H9 (cell line): ENCODE results near the gene RNU1-4. TPM values are rescaled to one million over a fixed set of nuclear protein-coding genes. Genes with fewer than 3 reads are reported as not detected.
"Not testable (repeated sequence)": the region's sequence is repeated elsewhere in the genome, so short reads cannot be mapped to it uniquely, and the experiment has no call there.

ENCODE experiments used
- DNase-seq: peaks from one replicate; pipeline ENCODE4 v3.0.0-alpha.2; 2017
- H2AFZ ChIP-seq: one replicate; pipeline ENCODE4 v1.6.1; 2013; ENCODE audit warnings: mild to moderate bottlenecking, low read length, control low read depth, moderate library complexity
- H2AK5ac ChIP-seq: 2 replicates; pipeline ENCODE4 v1.6.1; 2013; ENCODE audit warnings: low read length, control low read depth, mixed read lengths; ENCODE audit not compliant: insufficient read length
- H2BK120ac ChIP-seq: one replicate; pipeline ENCODE4 v1.6.1; 2013; ENCODE audit warnings: low read depth, mild to moderate bottlenecking, low read length, control low read depth, inconsistent platforms; ENCODE audit not compliant: poor library complexity, severe bottlenecking
- H2BK12ac ChIP-seq: 2 replicates; pipeline ENCODE4 v1.6.1; 2013; ENCODE audit warnings: low read length, control low read depth, mixed read lengths, low read depth; ENCODE audit not compliant: insufficient read length
- H2BK15ac ChIP-seq: 2 replicates; pipeline ENCODE4 v1.6.1; 2013; ENCODE audit warnings: low read depth, low read length, control low read depth
- H2BK20ac ChIP-seq: one replicate; pipeline ENCODE4 v1.6.1; 2013; ENCODE audit warnings: low read depth, mild to moderate bottlenecking, low read length, control low read depth, inconsistent platforms; ENCODE audit not compliant: poor library complexity, severe bottlenecking
- H2BK5ac ChIP-seq: 2 replicates; pipeline ENCODE4 v1.6.1; 2013; ENCODE audit warnings: low read length, control low read depth, mixed read lengths; ENCODE audit not compliant: insufficient read length
- H3K14ac ChIP-seq: 2 replicates; pipeline ENCODE4 v1.6.1; 2013; ENCODE audit warnings: low read length, control low read depth; ENCODE audit not compliant: insufficient read depth
- H3K18ac ChIP-seq: 2 replicates; pipeline ENCODE4 v1.6.1; 2013; ENCODE audit warnings: low read depth, mild to moderate bottlenecking, mixed read lengths, low read length, control low read depth; ENCODE audit not compliant: insufficient read length
- H3K23ac ChIP-seq: 2 replicates; pipeline ENCODE4 v1.6.1; 2013; ENCODE audit warnings: low read length, control low read depth, mixed read lengths, low read depth; ENCODE audit not compliant: insufficient read length
- H3K23me2 ChIP-seq: 2 replicates; pipeline ENCODE4 v1.6.1; 2013; ENCODE audit warnings: low read depth, mild to moderate bottlenecking, mixed read lengths, low read length, control low read depth; ENCODE audit not compliant: insufficient read length, poor library complexity, severe bottlenecking
- H3K27ac ChIP-seq: 2 replicates; pipeline ENCODE4 v1.5.1; 2013; ENCODE audit warnings: low read length, control low read depth, mixed read lengths, low read depth; ENCODE audit not compliant: insufficient read length
- H3K27me3 ChIP-seq: 2 replicates; pipeline ENCODE4 v1.6.1; 2013; ENCODE audit warnings: low read length, control low read depth, inconsistent platforms; ENCODE audit not compliant: insufficient read depth
- H3K4ac ChIP-seq: 2 replicates; pipeline ENCODE4 v1.6.1; 2013; ENCODE audit warnings: low read depth, mild to moderate bottlenecking, control low read depth, inconsistent platforms, low read length, moderate library complexity
- H3K4me1 ChIP-seq: 2 replicates; pipeline ENCODE4 v1.6.1; 2013; ENCODE audit warnings: low read length, control low read depth, inconsistent platforms; ENCODE audit not compliant: insufficient read depth
- H3K4me2 ChIP-seq: 2 replicates; pipeline ENCODE4 v1.6.1; 2013; ENCODE audit warnings: low read length, control low read depth, mixed read lengths; ENCODE audit not compliant: insufficient read length, insufficient read depth
- H3K56ac ChIP-seq: 2 replicates; pipeline ENCODE4 v1.6.1; 2013; ENCODE audit warnings: low read depth, mild to moderate bottlenecking, mixed read lengths, low read length, control low read depth; ENCODE audit not compliant: insufficient read length
- H3K79me1 ChIP-seq: 2 replicates; pipeline ENCODE4 v1.6.1; 2013; ENCODE audit warnings: low read depth, mild to moderate bottlenecking, moderate library complexity, low read length, control low read depth, inconsistent platforms; ENCODE audit not compliant: insufficient read depth, poor library complexity, severe bottlenecking
- H3K79me2 ChIP-seq: 2 replicates; pipeline ENCODE4 v1.6.1; 2013; ENCODE audit warnings: low read length, control low read depth, inconsistent platforms; ENCODE audit not compliant: insufficient read depth
- H3K9ac ChIP-seq: 2 replicates; pipeline ENCODE4 v1.6.1; 2013; ENCODE audit warnings: low read length, control low read depth, mixed read lengths; ENCODE audit not compliant: insufficient read length; ENCODE audit errors: extremely low read depth
- H3K9me3 ChIP-seq: one replicate; pipeline ENCODE4 v1.6.1; 2013; ENCODE audit warnings: low read depth, low read length, inconsistent platforms; ENCODE audit not compliant: control insufficient read depth
- H3T11ph ChIP-seq: one replicate; pipeline ENCODE4 v1.6.1; 2013; ENCODE audit warnings: mild to moderate bottlenecking, low read length, control low read depth, inconsistent platforms
- H4K20me1 ChIP-seq: one replicate; pipeline ENCODE4 v1.6.1; 2013; ENCODE audit not compliant: control insufficient read depth, insufficient read length, insufficient read depth
- H4K5ac ChIP-seq: 2 replicates; pipeline ENCODE4 v1.6.1; 2013; ENCODE audit warnings: low read depth, mild to moderate bottlenecking, mixed read lengths, low read length, control low read depth; ENCODE audit not compliant: insufficient read length
- H4K8ac ChIP-seq: replicated peaks from 2 replicates; pipeline ENCODE4 v1.6.1; 2013; ENCODE audit warnings: low read length, control low read depth, mixed read lengths, low read depth; ENCODE audit not compliant: insufficient read length
- H4K91ac ChIP-seq: 2 replicates; pipeline ENCODE4 v1.6.1; 2013; ENCODE audit warnings: low read depth, mild to moderate bottlenecking, moderate library complexity, mixed read lengths, low read length, control low read depth; ENCODE audit not compliant: insufficient read length
- H3K27ac Mint-ChIP-seq, 3 experiments: 2 replicates in 2 of 3; 3 replicates in 1 of 3; pipeline ENCODE4 v1.8.0; 2020 to 2021; ENCODE audit warnings: mixed read lengths in 3 of 3, mild to moderate bottlenecking in 1 of 3, moderate library complexity in 1 of 3
- H3K27me3 Mint-ChIP-seq: 2 replicates; pipeline ENCODE4 v1.8.0; 2021; ENCODE audit warnings: low read depth, mild to moderate bottlenecking, moderate library complexity, mixed read lengths
- H3K36me3 Mint-ChIP-seq, 3 experiments: 2 replicates in 2 of 3; 3 replicates in 1 of 3; pipeline ENCODE4 v1.8.0; 2020 to 2021; ENCODE audit warnings: low read depth in 3 of 3, mixed read lengths in 3 of 3; ENCODE audit not compliant: insufficient read depth in 1 of 3
- H3K4me1 Mint-ChIP-seq, 2 experiments: 2 replicates each; pipeline ENCODE4 v1.8.0; 2020; ENCODE audit warnings: mixed read lengths in 2 of 2
- H3K4me3 Mint-ChIP-seq, 2 experiments: 2 replicates in 1 of 2; 3 replicates in 1 of 2; pipeline ENCODE4 v1.8.0; 2020 to 2021; ENCODE audit warnings: mild to moderate bottlenecking in 2 of 2, mixed read lengths in 2 of 2, moderate library complexity in 1 of 2
- H3K9me3 Mint-ChIP-seq, 2 experiments: 2 replicates in 1 of 2; 3 replicates in 1 of 2; pipeline ENCODE4 v1.8.0; 2020; ENCODE audit warnings: mild to moderate bottlenecking in 2 of 2, mixed read lengths in 2 of 2, moderate library complexity in 1 of 2
- WGBS: extraction: QIAGEN DNeasy Blood & Tissue Kit; methylation state at CpG from one replicate; pipeline ENCODE4 v1.1.7; 2013; ENCODE audit warnings: missing lambda C conversion rate, low lambda C conversion rate, mixed read lengths; ENCODE audit not compliant: insufficient read length; ENCODE audit errors: extremely low coverage; 5-methylcytosine and 5-hydroxymethylcytosine counted together
- total RNA-seq: library from RNA; stranded (reverse); gene quantifications from 2 replicates; pipeline ENCODE4 v1.2.1, GENCODE V29; 2021

The RNU1-4 gene
- total RNA-seq, 1 experiment from 2014 or later = 2,051 TPM

DNA sequence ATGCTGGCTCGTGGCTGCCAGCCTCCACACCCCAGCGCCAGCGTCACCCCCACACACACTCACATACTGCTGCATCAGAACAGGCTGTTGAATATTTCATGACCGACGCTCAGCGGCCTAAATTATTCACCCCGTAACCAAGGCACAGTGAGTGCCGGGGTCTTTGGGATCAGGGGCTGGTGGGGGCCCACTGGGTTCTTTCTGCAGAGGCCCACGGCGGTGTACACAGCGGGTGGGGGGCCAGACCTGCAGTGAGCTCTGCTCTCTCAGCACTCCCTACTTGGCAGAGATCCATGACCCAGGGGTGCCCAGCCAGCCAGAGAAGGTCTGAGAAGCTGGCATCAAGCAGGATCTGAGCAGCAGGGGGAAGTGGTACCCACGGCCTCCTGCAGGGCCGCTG lies 29.7 kb upstream of the RNU1-4 start:
- not testable (repeated sequence) for H3K4me1 ChIP-seq, H3T11ph ChIP-seq, H2BK15ac ChIP-seq, H3K9me3 ChIP-seq, H4K20me1 ChIP-seq, H2BK20ac ChIP-seq, H4K5ac ChIP-seq, H3K4me1 Mint-ChIP-seq, H2BK12ac ChIP-seq, H3K79me2 ChIP-seq, H2AK5ac ChIP-seq, H2BK120ac ChIP-seq, H3K27ac ChIP-seq, H3K56ac ChIP-seq, H3K9ac ChIP-seq, H4K8ac ChIP-seq, H3K36me3 Mint-ChIP-seq, H3K4ac ChIP-seq, H3K4me3 Mint-ChIP-seq, H3K14ac ChIP-seq, H3K18ac ChIP-seq, H3K23ac ChIP-seq, H3K4me2 ChIP-seq, H4K91ac ChIP-seq, DNase-seq, H3K27ac Mint-ChIP-seq, H3K27me3 Mint-ChIP-seq, H3K23me2 ChIP-seq, H3K27me3 ChIP-seq, H3K79me1 ChIP-seq, H2AFZ ChIP-seq, H2BK5ac ChIP-seq, H3K9me3 Mint-ChIP-seq
- WGBS = no CpG with 5 or more reads among the region's 13 CpGs

DNA sequence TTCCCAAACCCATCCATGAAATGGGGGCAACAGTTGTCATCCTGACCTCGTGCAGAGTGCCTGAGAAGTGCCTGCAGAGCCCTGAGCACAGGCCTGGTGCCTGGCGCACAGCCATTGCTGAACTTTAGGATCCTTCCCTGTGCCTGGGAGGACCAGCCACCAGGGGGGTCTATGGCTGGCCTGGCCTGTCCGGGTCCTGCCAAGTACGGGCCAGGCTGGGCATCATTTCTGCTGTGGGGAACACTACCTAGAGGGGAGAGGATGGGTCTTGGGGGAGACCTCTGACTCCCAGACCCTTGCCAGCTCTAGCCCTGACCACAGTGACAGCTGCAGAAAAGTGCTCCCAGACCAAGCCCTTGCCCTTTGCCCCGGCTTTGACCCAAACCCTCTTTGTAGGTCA lies 28.2 kb upstream of the RNU1-4 start:
- not testable (repeated sequence) for H3K9ac ChIP-seq, H3K9me3 Mint-ChIP-seq, H2BK120ac ChIP-seq, H3K9me3 ChIP-seq, DNase-seq, H3K36me3 Mint-ChIP-seq, H3K79me2 ChIP-seq, H3K27ac ChIP-seq, H3K27ac Mint-ChIP-seq, H2BK15ac ChIP-seq, H3K4me1 Mint-ChIP-seq, H3K4me3 Mint-ChIP-seq, H3K4me2 ChIP-seq, H4K5ac ChIP-seq, H2BK5ac ChIP-seq, H4K8ac ChIP-seq, H3K27me3 ChIP-seq, H3K56ac ChIP-seq, H3K27me3 Mint-ChIP-seq, H4K91ac ChIP-seq, H3K18ac ChIP-seq, H3K4me1 ChIP-seq, H3K79me1 ChIP-seq, H3K23me2 ChIP-seq, H2AK5ac ChIP-seq, H2AFZ ChIP-seq, H4K20me1 ChIP-seq, H2BK20ac ChIP-seq, H3T11ph ChIP-seq, H3K23ac ChIP-seq, H2BK12ac ChIP-seq, H3K14ac ChIP-seq, H3K4ac ChIP-seq
- no CpG with 5 or more reads among the region's 5 CpGs for WGBS
